Liver (tissue), 3 donors: Measurements from ENCODE around the gene MIR17HG.

Experiments used
- CTCF ChIP-seq: fragments of 150-350 bp; IDR thresholded peaks from 2 replicates; pipeline ENCODE4 v1.5.1; 2017; ENCODE audit warnings: improper control_type of control experiment, low read depth, low read length; ENCODE audit not compliant: missing input control
- EGR1 ChIP-seq, 2 donors: IDR thresholded peaks; 2 replicates each; pipeline ENCODE4 v1.6.1; 2016 to 2018; ENCODE audit warnings: antibody characterized with exemption in 2 of 2, low read depth in 2 of 2
- FOXA1 ChIP-seq: IDR thresholded peaks from 2 replicates; pipeline ENCODE4 v1.6.1; 2016; ENCODE audit warnings: antibody characterized with exemption
- GABPA ChIP-seq, 2 donors: IDR thresholded peaks in 1 of 2; conservative IDR thresholded peaks in 1 of 2; 2 replicates each; pipeline ENCODE4 v1.6.1; 2016; ENCODE audit warnings: antibody characterized with exemption in 2 of 2, mild to moderate bottlenecking in 1 of 2, moderate library complexity in 1 of 2
- HNF4A ChIP-seq, 2 donors: conservative IDR thresholded peaks; 2 replicates each; pipeline ENCODE4 v1.6.1; 2016; ENCODE audit warnings: antibody characterized with exemption in 2 of 2, mild to moderate bottlenecking in 2 of 2
- JUND ChIP-seq, 2 donors: IDR thresholded peaks; 2 replicates each; pipeline ENCODE4 v1.6.1; 2016; ENCODE audit warnings: antibody characterized with exemption in 2 of 2
- MAX ChIP-seq: IDR thresholded peaks from 2 replicates; pipeline ENCODE4 v1.6.1; 2016; ENCODE audit warnings: antibody characterized with exemption
- NR2F2 ChIP-seq: IDR thresholded peaks from 2 replicates; pipeline ENCODE4 v1.6.1; 2016; ENCODE audit warnings: antibody characterized with exemption
- RAD21 ChIP-seq, 2 donors: IDR thresholded peaks; 2 replicates each; pipeline ENCODE4 v1.6.1; 2016; ENCODE audit warnings: antibody characterized with exemption in 2 of 2, mild to moderate bottlenecking in 2 of 2
- REST ChIP-seq: IDR thresholded peaks from 2 replicates; pipeline ENCODE4 v1.6.1; 2016; ENCODE audit warnings: antibody characterized with exemption, mild to moderate bottlenecking
- SP1 ChIP-seq: IDR thresholded peaks from 2 replicates; pipeline ENCODE4 v1.6.1; 2018; ENCODE audit warnings: antibody characterized with exemption, mild to moderate bottlenecking
- TAF1 ChIP-seq: conservative IDR thresholded peaks from 2 replicates; pipeline ENCODE4 v1.6.1; 2016; ENCODE audit warnings: antibody characterized with exemption, mild to moderate bottlenecking
- YY1 ChIP-seq: IDR thresholded peaks from 2 replicates; pipeline ENCODE4 v1.6.1; 2016; ENCODE audit warnings: antibody characterized with exemption, mild to moderate bottlenecking
- ZBTB33 ChIP-seq: IDR thresholded peaks from 2 replicates; pipeline ENCODE4 v1.6.1; 2016; ENCODE audit warnings: antibody characterized with exemption
- donor health status: healthy.
- donor health status: healthy.

- TF ChIP-seq CTCF (no peak), EGR1 (IDR thresholded peaks at IDR 0.05; ENCODE audit: low read depth in 2 of 2) (no peak), RAD21 (IDR thresholded peaks at IDR 0.05) (no peak), MAX (no peak), TAF1 (no peak), GABPA (IDR thresholded peaks at IDR 0.05 in 1 of 2, conservative IDR thresholded peaks at IDR 0.05 in 1 of 2) (no peak), SP1 (no peak), ZBTB33 (no peak), REST (no peak), YY1 (no peak), HNF4A (conservative IDR thresholded peaks at IDR 0.05) (no peak), FOXA1 (no peak), JUND (IDR thresholded peaks at IDR 0.05) (no peak), NR2F2 (no peak)
Observed at GRCh38 chr13:91368101-91368500, 20.6 kb downstream of the MIR17HG start.
